Subcutaneous adipose tissue (tissue), 4 donors: ENCODE data around the gene CAMSAP1. TPM values are rescaled to one million over a fixed set of nuclear protein-coding genes. Genes with fewer than 3 reads are reported as not detected.

Experiments
- total RNA-seq, 4 donors: library from RNA; depleted of rRNA; stranded (reverse); fragments of >200 nt; gene quantifications; one replicate each; pipeline ENCODE4 v1.1.0, GENCODE V29; 2016
- TF ChIP-seq, protein P1 (sequence below): fragments of 450-650 bp; IDR thresholded peaks from one replicate; pipeline ENCODE4 v1.5.1; 2016; ENCODE audit warnings: low read depth, mild to moderate bottlenecking, control low read depth, antibody characterized with exemption, moderate library complexity

CAMSAP1 gene
- total RNA-seq, 4 donors from 2014 or later = 23.6 to 35.0 (median 24.1) TPM

DNA sequence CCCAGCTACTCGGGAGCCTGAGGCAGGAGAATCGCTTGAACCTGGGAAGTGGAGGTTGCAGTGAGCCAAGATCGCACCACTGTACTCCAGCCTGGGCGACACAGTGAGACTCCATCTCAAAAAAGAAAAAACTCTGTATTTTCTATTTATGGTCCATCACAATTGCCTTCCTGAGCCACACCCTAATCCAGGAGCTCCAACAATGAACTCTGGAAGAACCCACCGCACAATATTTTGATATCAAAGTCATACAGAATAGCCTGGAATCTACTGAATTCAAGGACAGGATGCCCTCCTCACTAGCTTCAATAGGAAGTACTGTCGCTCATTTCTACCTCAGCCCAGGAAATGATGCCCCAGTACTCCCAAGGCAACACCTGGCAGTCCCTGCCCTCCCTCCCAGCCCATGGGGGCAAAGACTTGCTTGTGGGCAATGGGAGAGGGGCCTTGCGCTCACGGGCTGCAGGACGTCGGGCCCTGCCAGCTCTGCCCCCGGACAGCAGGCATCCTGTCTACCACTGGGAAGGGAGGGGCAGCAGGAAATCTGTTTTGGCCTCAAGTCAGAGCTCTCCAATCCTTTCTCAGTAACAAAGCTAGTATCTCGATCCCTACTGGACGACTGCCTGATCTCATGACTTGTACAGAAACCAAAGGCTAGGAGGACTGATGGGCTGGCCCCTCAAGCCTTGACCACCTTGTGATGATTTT is 34.1 kb upstream of the CAMSAP1 start:
- TF ChIP-seq, protein P1, sequence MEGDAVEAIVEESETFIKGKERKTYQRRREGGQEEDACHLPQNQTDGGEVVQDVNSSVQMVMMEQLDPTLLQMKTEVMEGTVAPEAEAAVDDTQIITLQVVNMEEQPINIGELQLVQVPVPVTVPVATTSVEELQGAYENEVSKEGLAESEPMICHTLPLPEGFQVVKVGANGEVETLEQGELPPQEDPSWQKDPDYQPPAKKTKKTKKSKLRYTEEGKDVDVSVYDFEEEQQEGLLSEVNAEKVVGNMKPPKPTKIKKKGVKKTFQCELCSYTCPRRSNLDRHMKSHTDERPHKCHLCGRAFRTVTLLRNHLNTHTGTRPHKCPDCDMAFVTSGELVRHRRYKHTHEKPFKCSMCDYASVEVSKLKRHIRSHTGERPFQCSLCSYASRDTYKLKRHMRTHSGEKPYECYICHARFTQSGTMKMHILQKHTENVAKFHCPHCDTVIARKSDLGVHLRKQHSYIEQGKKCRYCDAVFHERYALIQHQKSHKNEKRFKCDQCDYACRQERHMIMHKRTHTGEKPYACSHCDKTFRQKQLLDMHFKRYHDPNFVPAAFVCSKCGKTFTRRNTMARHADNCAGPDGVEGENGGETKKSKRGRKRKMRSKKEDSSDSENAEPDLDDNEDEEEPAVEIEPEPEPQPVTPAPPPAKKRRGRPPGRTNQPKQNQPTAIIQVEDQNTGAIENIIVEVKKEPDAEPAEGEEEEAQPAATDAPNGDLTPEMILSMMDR = no peak

DNA sequence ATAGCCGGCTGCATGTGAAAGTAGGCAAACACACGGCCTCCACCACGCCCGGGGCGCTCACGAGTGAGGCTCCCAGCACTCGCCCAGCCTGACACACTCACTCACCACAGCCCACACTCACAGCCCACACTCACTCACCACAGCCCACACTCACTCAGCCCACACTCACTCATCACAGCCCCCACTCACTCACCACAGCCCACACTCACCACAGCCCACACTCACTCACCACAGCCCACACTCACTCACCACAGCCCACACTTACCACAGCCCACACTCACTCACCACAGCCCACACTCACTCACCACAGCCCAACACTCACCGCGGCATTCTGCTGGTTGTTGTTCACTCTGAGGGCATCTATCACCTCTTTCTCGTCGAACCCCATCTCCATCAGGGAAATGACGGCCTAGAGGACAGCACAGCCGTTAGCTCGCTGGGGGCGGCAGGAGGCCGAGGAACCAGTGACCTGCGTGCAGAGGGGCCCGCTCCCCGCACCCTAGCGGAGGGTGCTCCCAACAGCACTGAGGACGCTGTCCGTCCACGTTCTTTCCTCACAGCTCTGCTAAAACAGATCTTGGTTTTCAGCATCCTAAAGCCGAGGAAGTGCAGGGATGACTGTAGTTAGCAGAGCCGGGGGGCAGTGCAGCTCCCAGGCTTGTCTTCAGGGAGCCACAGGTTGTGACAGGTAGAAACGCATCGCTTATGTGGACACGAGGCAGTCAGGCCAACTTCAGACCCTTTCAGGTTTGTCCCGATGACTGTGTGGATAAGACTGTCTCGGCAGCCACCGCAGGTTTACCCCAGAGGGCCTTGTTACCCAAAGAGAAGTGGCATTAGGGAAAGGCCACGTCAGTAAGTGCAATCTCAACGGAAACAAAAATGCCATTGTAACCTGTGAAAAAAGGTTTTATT is 32.3 kb upstream of the CAMSAP1 start:
- TF ChIP-seq, protein P1 = no peak

DNA sequence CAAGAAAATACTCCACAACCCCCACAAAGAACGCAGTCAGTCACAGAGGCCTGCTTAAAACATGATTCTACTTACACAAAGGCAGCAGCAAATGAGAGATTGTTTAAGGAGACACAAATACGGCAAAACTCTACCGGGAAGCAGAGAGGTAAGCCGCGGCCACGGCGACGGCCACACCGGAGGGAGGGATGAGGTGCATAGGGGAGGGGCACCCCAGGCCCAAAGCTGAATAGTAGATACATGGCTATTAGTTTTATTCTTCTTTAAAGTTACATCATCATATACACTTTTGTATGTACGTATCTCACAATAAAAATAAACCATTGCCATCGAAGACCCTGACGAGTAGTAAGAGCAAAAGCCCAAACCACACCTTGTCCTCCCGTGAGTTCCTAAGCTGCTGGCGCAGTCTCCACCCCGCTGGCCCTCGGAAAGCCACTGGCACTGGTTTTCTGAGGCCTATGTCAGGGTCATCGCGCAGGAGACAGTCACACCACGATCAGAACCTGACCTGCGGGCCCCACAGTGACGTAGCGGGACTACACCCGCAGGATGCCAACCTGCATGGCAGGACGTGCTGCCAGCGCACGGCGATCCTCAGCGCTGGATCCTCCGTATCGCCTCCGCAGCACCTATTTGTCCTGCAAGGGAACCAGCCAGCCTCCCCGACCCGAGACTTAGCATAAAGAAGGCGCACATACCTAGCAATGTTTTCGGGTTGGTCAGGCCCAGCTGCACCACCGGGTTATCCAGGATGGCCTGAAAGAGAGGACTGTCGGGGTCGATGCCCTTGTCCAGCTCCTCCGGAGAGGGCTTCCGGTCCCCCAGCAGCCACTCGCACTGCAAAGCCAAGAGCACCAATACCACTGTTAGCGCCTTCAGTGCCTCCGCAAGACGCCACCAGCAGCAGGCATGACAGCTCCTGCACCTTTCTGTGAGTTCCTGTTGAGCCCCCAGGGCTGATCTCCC is 30.5 kb upstream of the CAMSAP1 start:
- TF ChIP-seq, protein P1 = no peak

DNA sequence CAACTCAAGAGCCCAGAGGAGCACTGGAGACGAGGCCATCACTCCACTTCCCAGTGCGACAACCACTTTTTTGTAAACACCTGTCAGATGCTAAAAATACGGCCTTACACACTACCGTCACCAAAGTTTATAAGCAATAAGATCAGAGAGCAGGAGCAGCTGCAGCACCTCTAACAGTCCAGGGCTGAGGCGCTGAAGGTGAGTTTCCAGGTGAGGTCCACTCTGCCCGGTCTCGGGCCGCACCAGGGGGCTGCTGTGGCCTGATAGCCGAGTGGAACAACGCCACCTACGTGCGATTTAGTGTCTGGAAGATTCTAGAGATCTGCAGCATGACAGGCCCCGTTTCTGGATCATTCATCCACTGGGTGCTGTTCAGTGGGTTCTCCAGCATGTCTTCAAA is 25.8 kb upstream of the CAMSAP1 start:
- TF ChIP-seq, protein P1 = no peak

DNA sequence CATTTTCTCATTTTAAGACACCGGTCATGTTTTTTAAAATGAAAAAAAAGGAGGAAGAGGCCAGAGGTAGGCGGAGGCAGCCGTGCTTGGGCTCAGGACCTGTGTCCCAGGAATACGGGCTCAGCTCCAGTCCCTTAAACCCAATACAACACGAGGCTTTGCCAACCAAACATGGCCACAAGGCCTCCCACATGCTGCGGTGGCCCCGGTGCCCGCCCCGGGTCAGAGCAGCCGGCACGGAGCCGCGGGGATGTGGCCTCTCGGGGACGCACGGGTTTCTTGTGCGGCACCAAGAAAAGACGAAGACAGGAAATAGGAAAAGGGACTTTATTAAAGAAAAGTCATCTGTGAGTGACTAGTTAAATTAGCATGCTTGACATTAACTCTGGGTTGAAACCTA is 25.3 kb upstream of the CAMSAP1 start:
- TF ChIP-seq, protein P1 = no peak

- TF ChIP-seq, protein P1 = no peak
Measured at GRCh38 chr9:135931349-135931820, 24.0 kb upstream of the CAMSAP1 start.
